ENCODE data around the gene C1QTNF1.

Gene C1QTNF1

GRCh38 chr17:79095345-79096055 is 71.5 kb downstream of the C1QTNF1 start:
- no peak for DNase-seq (ENCODE audit: low read depth)

GRCh38 chr17:79096477-79096876 is 72.5 kb downstream of the C1QTNF1 start:
- no peak for DNase-seq (ENCODE audit: low read depth)

- no peak for DNase-seq (ENCODE audit: low read depth)
Observed at GRCh38 chr17:79097226-79098055, 73.5 kb downstream of the C1QTNF1 start.

GRCh38 chr17:79098282-79098867 is 74.4 kb downstream of the C1QTNF1 start:
- no peak for DNase-seq (ENCODE audit: low read depth)
